HCT116 (cell line): ENCODE measurements around the gene NABP2.

ENCODE experiments used
- CEBPB ChIP-seq: IDR thresholded peaks from 2 replicates; pipeline ENCODE4 v1.6.1; 2012; ENCODE audit warnings: low read depth
- CTCF ChIP-seq, 3 experiments: fragments of 200-600 bp in 1 of 3; sonication (generic) in 1 of 3; IDR thresholded peaks in 2 of 3; conservative IDR thresholded peaks in 1 of 3; 2 replicates each; pipeline ENCODE4 v1.5.1; 2012 to 2017; ENCODE audit warnings: low read depth in 2 of 3, low read length in 2 of 3, antibody characterized with exemption in 1 of 3, borderline replicate concordance in 1 of 3, control low read depth in 1 of 3, mild to moderate bottlenecking in 1 of 3, mixed read lengths in 1 of 3, mixed run types in 1 of 3, moderate library complexity in 1 of 3; ENCODE audit not compliant: insufficient read depth in 1 of 3
- EZH2 ChIP-seq: fragments of 200-600 bp; sonication (generic); IDR thresholded peaks from 2 replicates; pipeline ENCODE4 v1.6.1; 2017; ENCODE audit warnings: antibody characterized with exemption, mixed run types
- EZH2phosphoT487 ChIP-seq: fragments of 200-600 bp; IDR thresholded peaks from 2 replicates; pipeline ENCODE4 v1.6.1; 2018; ENCODE audit warnings: antibody characterized with exemption, borderline replicate concordance
- JUND ChIP-seq: IDR thresholded peaks from 2 replicates; pipeline ENCODE4 v1.6.1; 2012
- POLR2A ChIP-seq: IDR thresholded peaks from 2 replicates; pipeline ENCODE4 v1.7.0; 2011; ENCODE audit warnings: borderline replicate concordance; ENCODE audit not compliant: insufficient read depth, insufficient read length; ENCODE audit errors: extremely low read depth
- RAD21 ChIP-seq: IDR thresholded peaks from 2 replicates; pipeline ENCODE4 v1.6.1; 2012; ENCODE audit warnings: low read depth, mild to moderate bottlenecking
- SIN3A ChIP-seq: IDR thresholded peaks from 2 replicates; pipeline ENCODE4 v1.6.1; 2012; ENCODE audit warnings: low read depth
- SP1 ChIP-seq: IDR thresholded peaks from 2 replicates; pipeline ENCODE4 v1.6.1; 2012; ENCODE audit warnings: low read depth
- TCF7L2 ChIP-seq: IDR thresholded peaks from 2 replicates; pipeline ENCODE4 v1.7.0; 2011; ENCODE audit warnings: borderline replicate concordance, inconsistent platforms; ENCODE audit not compliant: insufficient read depth, insufficient read length; ENCODE audit errors: extremely low read depth
- ZBTB33 ChIP-seq: IDR thresholded peaks from 2 replicates; pipeline ENCODE4 v1.6.1; 2011; ENCODE audit warnings: mild to moderate bottlenecking, low read length, moderate library complexity; ENCODE audit not compliant: insufficient replicate concordance; ENCODE audit errors: extremely low read depth
- ZFX ChIP-seq: fragments of 450-650 bp; IDR thresholded peaks from 2 replicates; pipeline ENCODE4 v1.6.1; 2017

- TF ChIP-seq SP1, result no peak
- TF ChIP-seq POLR2A, result no peak
- TF ChIP-seq EZH2phosphoT487, result no peak
- TF ChIP-seq EZH2, result no peak
- no peak for TF ChIP-seq CTCF (IDR thresholded peaks at IDR 0.05 in 2 of 3, conservative IDR thresholded peaks at IDR 0.05 in 1 of 3; ENCODE audit: borderline replicate concordance in 1 of 3, insufficient read depth in 1 of 3, low read depth in 2 of 3, low read length in 2 of 3)
- TF ChIP-seq RAD21, result no peak
- no peak for TF ChIP-seq SIN3A
- TF ChIP-seq TCF7L2, result no peak
- TF ChIP-seq ZBTB33, result no peak
- no peak for TF ChIP-seq CEBPB
- TF ChIP-seq ZFX, result no peak
- TF ChIP-seq JUND, result no peak
Observed at GRCh38 chr12:56190695-56191155, 33.4 kb upstream of the NABP2 start.
